OCI-LY3 (cell line): ENCODE results near the gene RAD17.
"Not testable (repeated sequence)": the region's sequence is repeated elsewhere in the genome, so short reads cannot be mapped to it uniquely, and the experiment has no call there.

Experiments used
- EZH2phosphoT487 ChIP-seq: fragments of 200-600 bp; shearing (Covaris generic); IDR thresholded peaks from 2 replicates; pipeline ENCODE4 v1.6.1; 2018; ENCODE audit warnings: antibody characterized with exemption, mixed run types, low read depth
- TF ChIP-seq, protein P1 (sequence below): fragments of 200-600, 300-600 bp; sonication (generic); IDR thresholded peaks from 2 replicates; pipeline ENCODE4 v1.5.1; 2014; ENCODE audit warnings: antibody characterized with exemption, low read length, low read depth

- TF ChIP-seq, protein P1, sequence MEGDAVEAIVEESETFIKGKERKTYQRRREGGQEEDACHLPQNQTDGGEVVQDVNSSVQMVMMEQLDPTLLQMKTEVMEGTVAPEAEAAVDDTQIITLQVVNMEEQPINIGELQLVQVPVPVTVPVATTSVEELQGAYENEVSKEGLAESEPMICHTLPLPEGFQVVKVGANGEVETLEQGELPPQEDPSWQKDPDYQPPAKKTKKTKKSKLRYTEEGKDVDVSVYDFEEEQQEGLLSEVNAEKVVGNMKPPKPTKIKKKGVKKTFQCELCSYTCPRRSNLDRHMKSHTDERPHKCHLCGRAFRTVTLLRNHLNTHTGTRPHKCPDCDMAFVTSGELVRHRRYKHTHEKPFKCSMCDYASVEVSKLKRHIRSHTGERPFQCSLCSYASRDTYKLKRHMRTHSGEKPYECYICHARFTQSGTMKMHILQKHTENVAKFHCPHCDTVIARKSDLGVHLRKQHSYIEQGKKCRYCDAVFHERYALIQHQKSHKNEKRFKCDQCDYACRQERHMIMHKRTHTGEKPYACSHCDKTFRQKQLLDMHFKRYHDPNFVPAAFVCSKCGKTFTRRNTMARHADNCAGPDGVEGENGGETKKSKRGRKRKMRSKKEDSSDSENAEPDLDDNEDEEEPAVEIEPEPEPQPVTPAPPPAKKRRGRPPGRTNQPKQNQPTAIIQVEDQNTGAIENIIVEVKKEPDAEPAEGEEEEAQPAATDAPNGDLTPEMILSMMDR = not testable (repeated sequence)
- TF ChIP-seq EZH2phosphoT487 = not testable (repeated sequence)
Observed at GRCh38 chr5:69453487-69453886, 83.9 kb downstream of the RAD17 start.
